Ureter (tissue), 1 donor: ENCODE data around the gene C9orf78. TPM values are rescaled to one million over a fixed set of nuclear protein-coding genes. Genes with fewer than 3 reads are reported as not detected.

ENCODE experiments used
- total RNA-seq: library from RNA; stranded (reverse); gene quantifications from one replicate; pipeline ENCODE4 v1.2.4, GENCODE V29; 2023
- donor health status: DM: yes; HTN: yes; CAD: no.

The C9orf78 gene
- total RNA-seq, 1 donor from 2014 or later, result 38.7 TPM

Other genes starting within 250 kb of the C9orf78 start
- gene C9orf50, start 214.2 kb downstream of the C9orf78 start, total RNA-seq, result not detected
- 31.2 TPM for gene NTMT1, start 209.1 kb downstream of the C9orf78 start, total RNA-seq
- gene ASB6, start 193.1 kb downstream of the C9orf78 start, total RNA-seq, result 18.8 TPM
- 6.5 TPM for gene PRRX2, start 169.6 kb downstream of the C9orf78 start, total RNA-seq
- gene PTGES, start 82.2 kb downstream of the C9orf78 start, total RNA-seq, result 67.9 TPM
- gene TOR1B, start 32.1 kb downstream of the C9orf78 start, total RNA-seq, result 19.5 TPM
- 34.1 TPM for gene TOR1A, start 11.1 kb downstream of the C9orf78 start, total RNA-seq
- gene USP20, start 183 bp upstream of the C9orf78 start, total RNA-seq, result 42.1 TPM
- gene FNBP1, start 207.9 kb upstream of the C9orf78 start, total RNA-seq, result 71.7 TPM
- gene GPR107, start 218.6 kb upstream of the C9orf78 start, total RNA-seq, result 48.2 TPM